ENCODE results near the gene MEX3B.
A peak's percentile ranks its signal among the peaks of the same experiment; 100 is the strongest.

Gene MEX3B

DNA sequence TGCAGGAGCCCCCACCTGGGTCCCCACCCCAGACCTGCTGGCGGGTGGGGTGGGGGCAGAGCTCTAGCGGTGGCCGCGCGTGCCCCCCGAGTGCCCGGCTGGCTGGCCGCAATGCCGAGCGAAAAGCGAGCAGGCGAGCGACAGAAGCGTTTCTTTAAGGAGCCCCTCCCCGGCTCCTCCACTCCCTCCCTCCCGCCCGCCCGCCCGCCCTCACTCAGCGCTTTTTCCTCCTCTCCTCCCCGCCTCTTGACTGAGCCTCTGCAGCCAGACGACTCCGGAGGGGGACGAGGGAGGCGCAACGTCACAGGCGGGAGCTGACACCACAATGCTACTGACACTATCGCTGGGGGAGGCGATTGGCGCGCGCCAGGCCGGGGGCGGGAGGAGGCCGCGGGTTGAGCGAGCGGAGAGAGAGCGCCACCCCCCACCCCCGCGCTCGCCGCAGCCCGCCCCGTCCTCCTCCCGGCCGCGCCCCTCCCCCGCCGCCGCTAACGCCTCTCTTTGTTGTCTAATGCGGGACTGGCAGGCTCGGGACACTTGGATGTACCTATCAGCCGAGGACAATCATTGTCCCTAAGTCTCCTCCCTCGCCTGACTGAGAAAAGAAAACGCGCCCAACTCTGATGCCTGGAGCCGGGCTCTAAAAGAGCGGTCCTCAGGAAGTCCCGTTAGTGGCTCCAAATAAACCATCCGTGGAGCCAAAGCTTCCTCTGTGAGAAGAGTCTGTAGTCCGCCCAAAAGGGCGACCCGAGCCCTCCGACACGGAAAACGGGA lies at the start of gene MEX3B:
MEX3B (minus strand) TSS at position 127 of the 774 bp plus-strand sequence. CDS start 313 bp downstream, outside the sequence.
- DNase-seq = peak; percentile 99

DNA sequence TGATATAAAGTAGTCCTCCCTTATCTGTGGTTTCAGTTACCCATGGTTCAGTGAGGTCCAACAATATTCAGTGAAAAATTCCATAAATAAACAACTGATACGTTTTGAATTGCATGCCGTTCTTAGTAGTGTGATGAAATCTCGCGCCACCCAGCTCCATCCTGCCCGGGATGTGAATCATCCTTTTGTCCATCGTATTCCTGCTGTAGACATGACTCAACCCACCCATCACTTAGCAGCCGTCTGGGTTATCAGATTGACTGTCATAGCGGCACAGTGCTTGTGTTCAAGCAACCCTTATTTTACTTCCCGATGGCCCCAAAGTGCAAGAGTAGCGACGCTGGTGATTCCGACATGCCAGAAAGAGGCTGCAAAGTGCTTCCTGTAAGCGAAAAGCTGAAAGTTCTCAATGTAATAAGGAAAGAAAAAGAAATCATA lies 48.0 kb upstream of the MEX3B start:
- peak; percentile 81 for DNase-seq

DNA sequence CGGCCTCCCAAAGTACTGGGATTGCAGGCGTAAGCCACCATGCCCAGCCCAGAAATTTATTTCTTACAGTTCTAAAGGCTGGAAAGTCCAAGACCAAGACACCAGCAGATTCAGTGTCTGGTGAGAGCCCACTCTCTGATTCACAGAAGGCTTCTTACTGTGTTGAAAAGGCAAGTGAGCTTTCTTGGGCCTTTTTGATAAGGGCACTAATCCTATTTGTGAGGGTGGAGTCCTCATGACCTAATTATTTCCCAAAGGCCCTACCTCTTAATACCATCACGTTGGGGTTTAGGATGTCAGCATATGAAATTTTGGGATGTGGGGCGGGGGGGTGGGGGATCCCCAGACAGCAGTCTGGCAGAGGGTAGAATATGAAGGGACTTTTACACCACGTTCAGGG lies 47.5 kb upstream of the MEX3B start:
- no peak for DNase-seq

DNA sequence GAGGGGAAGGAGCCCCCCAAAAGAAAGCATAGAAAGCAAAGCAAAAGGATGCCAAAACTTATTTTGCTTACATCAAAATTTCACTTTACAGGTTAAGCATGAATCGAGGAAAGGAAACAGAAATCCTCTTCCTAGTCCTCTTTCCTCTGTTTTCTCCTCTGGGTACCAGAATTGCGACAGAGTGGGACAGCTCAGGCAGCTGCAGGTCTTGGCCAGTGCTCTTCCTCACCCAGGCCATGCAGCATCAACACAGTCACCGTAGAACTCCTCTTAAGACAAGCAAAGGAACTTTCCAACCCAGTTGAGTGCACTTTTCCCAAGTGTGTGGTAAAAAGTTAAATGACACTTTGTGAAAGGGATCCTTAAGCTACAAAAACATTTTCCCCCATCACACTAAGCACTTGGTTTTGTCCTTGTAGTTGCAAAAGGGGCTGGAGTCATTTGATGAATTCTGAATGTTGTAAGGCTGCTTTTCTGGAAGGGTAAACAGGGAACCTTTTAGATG lies 45.9 kb upstream of the MEX3B start:
- DNase-seq = no peak

DNA sequence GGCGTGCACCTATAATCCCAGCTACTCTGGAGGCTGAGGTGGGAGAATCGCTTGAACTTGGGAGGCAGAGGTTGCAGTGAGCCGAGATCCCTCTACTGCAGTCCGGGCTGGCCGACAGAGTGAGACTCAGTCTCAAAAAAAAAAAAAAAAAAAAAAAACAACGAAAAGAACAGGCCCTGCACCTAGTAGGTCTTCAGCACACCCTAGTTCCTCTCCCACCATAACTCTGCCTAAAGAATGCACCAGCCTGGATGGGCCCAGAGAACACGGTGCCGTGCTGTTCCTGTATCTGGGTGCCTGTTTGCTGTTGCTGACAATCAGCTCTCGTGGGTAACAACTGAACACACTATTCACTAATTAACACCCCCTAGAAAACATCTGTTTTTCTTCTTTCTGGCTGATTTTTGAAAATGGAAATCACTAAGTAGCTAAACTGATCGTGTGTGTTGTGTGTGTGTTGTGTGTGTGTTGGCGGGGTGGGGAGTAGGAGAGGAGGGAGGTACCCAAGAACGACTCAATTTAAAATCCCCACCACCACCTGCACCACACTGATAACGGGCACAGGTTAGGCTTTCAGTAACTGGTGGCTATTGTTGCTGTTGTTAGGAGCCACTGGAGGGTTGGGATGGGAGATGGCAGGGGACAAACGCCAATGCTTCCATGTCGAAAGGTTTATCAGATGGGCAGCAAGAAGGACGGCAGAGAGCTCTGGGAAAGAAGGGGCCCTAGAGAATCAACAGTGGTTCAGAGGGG lies 40.6 kb upstream of the MEX3B start:
- no peak for DNase-seq

DNA sequence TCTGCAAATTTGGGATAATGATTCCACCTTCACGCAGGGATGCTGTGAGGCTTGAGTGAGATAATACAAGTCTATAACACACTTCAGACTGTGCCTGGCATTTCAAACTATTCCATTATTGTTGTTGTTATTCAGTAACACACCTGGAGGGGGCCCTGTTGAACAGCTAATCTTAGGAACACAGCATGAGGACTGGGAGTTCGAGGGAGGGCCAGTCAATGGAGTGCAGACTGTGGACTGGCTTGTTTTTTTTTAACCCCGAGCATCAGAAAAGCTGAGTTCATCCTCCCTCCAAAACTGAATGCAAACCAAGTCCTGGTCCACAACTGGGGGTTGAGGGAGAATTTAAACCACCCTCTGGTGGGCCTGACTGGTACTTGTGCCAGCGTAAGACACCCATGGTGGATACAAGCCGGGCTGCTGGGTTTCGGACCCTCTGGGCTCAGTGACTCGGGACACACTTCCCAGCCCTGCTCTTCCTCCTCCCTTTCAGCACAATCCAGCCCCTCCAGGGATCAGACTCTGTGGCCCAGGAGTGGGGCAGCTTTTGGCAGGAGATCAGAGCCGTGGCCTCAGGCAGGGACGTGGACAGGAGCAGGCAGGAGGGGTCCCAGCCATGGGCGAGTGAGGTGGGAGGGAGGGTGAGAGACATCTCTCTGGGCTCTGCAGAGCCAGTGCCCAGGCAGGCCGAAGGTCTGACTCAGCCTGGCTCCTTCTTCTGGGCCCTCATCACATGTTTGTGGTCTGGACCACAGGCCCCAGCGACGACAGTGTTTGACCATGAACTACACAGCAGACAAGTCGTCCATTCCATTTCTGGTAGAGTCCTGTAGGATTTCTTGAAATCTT lies 36.3 kb upstream of the MEX3B start:
- peak; percentile 95 for DNase-seq

DNA sequence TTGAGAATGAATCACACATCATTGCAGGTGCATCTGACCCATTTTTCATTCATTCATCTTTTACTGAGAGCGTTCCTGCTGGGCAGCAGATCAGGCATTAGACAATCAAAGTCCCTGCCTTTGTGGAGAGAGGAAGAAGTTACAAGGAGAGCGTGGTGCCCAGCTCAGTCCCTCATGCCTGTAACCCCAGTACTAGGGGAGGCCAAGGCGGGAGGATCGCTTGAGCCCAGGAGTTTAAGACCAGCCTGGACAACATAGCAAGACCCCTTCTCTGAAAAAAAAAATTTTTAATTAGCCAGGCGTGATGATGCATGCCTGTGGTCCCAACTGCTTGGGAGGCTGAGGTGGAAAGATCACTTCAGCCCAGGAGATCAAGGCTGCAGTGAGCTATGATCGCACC lies 35.0 kb upstream of the MEX3B start:
- no peak for DNase-seq

DNA sequence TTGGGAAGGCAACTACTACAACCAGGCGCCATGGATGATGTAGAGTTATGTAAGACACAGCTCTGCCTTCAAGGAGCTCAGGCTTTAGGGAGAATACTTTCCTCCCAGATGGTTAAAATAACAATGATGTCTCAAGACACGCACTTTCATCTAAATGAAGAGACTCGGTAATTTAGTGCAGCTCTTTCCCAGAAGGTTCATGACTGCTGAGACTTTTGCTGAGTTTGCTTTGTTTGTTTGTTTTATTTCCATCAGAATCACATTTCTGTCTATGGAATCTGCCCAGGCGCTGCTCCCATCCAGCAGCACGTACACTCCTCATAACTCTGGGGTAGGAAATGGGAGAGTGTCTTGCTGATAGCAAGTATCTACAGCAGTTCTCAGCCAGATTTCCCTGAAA lies 33.9 kb upstream of the MEX3B start:
- peak; percentile 41 for DNase-seq

DNA sequence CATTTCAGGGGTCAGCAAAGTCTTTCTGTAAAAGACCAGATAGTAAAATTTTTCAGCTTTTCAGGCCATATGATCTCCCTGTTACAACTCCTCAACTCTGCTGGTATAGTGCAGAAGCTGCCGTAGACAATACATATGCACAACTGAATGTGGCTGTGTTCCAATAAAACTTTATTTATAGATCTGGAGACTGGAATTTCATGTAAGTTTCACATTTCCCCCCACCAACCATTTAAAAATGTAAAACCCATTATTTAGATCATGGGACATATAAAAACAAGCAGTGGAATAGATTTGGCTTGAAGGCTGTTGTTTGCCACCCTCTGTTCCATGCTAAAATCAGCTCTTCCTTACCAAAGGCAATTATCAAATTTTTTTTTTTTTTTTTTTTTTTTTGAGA lies 28.8 kb upstream of the MEX3B start:
- DNase-seq = no peak

DNA sequence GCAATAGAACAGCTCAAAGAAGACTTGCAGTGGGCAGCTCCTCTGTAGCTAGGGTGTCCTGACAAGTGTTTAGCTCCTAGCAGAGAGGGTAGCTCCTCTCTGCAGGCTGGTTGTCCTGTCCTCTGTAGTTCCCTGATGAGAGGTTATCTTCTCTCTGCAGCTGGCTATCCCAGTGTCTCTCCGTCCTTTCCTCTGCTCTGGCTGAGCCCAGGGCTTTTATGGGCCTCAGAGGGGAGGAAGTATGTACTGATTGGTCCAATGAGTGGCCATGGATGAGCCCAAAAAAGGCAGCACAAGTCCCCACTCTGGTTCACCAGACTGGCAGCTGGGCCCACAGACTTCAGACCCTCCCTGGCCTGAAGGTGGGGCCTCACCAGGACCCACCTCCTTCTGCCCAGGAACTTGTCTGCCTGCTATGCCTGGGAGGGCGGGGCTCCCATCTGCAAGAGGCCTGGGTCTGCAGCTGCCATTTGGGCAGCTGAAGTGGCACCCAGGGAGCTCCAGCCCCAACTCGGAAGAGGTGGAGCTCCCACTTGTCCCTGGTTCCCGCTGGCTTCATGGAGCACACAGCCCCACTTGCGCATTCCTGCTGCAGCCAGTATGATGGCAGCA lies 27.2 kb upstream of the MEX3B start:
- DNase-seq = no peak

DNA sequence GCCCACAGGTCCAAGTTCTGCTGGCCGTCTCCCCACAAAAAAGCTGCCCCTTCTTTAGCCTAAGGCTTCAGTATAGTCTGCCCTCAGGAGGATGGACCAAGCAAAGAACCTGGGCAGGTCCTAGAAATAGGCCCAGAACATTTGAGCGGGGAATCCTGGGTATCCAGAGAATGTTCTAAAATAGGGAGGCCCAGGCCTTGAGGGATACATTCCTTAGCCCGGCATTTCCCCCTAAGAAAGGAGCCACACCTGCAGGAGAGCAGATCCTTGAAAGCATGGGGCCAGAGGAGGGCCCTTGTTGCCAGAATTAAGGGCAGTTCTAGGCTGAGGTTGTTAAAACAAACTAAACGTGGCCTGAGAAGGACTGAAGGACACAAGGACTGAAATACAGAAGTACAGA lies 20.6 kb upstream of the MEX3B start:
- DNase-seq = no peak

DNA sequence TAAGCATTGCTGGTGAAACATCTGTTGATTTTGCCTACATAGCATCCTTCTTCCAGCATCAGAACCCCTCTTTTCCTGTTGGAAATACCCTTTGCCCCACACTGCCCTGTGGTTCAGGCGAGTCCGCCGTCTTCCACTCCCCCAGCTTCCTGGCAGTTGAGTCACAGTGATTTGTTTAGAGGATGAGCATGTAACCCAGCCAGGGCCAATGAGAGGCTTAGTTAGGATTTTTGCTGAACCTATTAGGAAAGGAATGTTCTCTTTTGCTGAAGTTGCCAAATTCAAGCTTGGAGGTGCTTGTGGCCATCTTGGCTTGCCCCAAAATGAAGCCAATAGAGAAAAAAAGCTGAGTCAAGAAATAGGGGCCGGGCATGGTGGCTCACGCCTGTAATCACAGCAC lies 19.0 kb upstream of the MEX3B start:
- DNase-seq = no peak

DNA sequence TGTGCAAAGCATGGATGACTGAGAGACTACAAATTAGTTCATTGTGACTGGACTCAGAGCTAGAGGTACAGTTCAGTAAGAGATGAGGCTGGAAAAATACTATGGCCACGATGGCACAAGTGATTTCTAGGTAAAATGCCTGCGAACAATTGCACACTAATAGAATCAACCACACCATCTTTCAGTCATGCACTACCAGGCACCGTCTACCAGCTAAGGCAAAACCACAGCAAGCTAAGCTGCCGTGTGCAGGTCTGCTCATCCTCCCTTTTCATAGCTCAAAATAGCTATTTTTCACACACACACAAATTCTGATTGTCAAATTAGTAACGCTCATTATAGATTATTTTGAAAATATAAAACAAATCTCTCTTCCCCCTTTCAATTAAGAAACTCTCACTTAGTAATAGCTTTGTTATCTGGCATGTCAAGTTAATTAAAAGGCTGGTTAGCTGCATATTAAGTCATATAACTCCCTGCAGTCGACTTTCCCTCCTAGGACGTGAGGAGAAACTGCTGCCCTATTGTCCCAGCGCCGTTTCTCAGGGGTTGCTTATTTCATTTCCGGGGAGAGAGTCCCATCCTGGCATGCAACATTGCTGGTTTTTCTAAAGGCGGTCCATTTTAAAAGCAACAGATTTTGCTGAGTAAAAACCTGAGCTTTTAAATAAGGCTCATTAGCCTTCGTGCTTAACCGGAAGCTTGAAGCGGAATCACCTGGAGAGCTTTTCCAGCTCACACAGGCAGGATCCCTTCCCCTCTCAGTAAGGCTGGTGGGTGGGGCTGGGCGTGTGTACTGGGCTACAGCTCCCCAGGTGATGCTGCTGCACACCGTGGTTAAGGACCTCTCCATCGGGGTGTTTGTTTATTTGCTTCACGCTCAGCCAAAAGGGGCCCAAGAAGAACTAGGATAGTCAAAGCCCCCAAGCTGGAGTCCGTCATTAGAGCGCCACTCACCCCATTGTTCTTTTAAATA lies 16.9 kb upstream of the MEX3B start:
- DNase-seq = no peak

DNA sequence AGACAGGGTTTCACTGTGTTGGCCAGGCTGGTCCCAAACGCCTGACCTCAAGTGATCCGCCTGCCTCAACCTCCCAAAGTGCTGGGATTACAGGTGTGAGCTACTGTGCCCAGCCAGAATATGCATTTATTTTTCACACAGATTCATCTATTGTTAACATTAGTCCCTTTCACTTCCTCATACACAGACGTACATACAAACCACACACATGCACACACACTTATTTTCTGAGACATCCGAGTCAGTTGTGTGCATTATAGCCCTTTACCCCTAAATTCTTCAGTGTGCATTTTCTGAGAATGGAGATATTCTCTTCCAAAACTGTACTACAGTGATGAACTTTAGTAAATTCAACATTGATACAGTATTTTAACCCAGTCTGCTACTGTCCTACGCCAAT lies 15.0 kb upstream of the MEX3B start:
- DNase-seq = no peak

DNA sequence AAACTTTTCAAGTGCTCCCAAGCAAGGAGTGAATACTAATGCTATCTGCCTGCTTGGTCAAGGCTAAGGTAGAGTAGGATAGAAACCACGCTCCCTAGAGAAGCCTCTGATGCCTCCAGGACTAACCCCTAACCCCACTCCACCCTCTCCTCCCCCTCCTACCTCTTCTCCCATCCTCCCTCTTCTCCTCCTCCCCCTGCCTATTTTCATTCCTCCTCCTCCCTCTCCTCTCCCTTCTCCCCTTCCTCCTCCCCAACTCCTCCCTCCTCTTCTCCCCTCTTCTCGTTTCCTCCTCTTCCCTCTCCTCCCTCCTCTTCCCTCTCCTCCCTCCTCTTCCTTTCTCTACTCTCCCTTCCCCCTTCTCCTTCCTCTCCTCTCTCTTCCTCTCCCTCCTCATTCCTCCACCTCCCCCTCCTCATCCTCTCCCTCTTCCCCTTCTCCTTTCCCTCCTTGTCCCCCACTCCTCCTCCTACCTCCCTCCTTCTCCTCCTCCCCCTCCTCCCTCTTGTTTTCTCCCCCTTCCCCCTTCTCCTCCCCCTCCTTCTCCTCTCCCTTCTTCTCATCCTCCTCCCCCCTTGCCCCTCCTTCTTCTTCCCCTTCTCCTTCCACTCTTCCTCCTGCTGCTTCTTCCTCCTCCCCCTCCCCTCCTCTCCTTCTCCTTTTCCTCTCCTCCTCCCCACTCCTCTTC lies 12.8 kb upstream of the MEX3B start:
- no peak for DNase-seq

DNA sequence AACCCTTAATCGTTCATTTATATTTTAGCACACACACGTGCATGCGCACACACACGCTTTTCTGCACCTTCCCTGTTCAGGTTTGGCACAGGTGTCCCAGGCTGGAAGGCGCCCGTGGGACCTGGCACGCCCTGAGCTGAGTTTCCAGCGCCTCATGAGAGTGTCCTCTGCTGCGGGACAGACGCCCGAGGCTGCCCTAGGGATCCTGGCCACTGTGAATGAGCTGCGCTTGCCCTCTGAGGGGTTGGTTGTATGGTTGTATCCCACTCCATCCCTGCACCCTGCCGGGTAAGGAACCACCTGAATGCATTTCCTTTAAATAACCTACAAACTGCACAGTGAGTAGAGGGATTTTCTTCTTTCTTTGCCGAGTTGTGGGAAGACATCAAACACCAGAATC lies 12.2 kb upstream of the MEX3B start:
- DNase-seq = no peak

DNA sequence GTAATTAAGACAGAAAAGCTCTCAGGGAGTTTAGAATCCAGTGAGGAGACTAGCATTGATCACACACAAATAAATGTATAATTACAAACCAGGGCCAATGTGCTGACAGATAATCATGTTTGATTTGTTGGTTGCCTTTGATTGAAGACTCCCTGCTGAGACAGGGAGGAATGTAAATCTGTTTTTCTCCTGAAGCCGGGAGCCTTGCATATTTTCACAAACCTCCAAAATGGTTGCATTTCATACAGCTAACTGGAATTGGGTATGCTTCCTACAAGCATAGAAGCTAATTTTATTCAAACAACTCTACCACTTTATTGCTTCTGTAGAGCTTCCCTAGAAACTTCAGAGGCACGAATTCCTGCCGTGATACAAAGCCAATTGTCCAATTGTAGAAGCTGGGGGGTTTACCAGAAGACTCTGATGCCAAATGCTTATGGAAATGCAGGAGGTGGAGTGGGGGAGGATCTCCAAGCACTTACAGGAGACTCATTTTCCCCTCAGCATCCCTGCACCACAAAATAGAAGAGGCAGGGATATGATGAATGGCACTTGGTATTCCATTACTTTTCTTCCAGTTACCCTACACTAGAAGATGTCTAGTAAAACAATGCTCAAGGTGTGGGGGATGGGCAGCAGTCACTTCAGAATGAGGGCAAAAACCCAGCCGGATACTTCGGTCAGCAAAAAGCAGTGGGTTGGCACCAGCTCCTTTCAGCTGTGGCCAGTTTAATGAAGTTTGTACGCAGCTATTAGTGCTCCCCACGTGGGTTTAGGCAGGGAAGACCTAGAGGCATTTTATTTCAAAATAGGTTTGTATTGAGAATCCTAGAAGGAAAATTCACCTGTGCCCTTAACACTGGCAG lies 11.4 kb upstream of the MEX3B start:
- DNase-seq = peak; percentile 74

DNA sequence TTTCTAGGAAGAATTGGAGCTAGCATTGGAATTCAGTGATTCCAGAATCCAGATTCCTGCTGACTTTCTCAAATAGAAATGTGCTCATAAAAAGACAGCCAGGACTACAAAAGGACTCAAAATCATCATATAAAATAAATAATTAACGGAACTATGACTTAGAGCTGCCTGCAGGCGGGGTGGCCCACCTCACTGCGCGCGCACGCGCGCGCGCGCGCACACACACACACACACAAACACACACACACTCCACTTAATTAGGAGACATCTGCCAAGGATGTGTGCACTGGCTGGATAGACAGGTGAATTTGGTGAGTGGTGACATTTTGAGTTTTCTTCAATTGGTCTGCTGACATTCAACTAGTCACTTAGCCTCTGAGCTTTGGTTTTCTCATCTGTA lies 6.9 kb upstream of the MEX3B start:
- no peak for DNase-seq

DNA sequence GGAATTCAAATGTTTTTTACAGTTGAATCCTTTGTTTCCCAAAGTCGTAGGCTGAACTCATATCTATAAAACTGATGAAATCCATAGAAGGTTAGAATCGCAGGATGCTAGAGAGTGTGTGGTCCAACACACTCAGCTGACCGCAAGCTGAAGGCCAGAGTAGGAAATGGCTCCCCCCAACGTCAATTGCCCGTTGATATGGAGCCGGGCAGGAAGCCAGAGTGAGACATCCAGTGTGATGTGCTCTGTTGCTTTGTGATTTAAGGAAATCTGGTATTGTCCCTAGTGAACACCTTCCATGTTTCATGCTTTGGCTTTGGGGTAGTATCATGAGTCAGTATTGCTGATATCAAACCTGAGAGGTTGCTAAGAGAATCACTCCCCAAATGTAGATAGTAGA lies 5.8 kb upstream of the MEX3B start:
- peak; percentile 60 for DNase-seq

DNA sequence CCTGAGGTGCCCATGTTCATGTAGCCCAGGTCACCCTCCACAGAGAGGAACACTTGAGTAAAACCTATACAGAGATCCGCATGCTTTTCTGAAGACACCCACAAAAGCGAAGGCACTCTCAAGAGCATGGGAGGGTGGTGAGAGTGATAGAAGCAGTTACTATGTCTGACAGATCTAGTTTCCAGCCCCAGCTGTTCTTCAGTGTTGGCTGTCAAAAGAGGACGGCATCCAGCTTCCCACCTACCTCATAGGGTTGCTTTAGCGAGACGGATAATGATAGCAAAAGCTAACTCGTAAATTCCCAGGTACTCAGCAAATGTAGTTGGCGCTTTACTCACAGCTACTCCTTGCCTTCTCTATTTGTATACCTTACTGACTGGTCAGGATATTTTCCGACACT lies 3.0 kb upstream of the MEX3B start:
- no peak for DNase-seq
